Upper lobe of right lung (tissue), 1 donor: ENCODE results near the gene GLTPD2. TPM values are rescaled to one million over a fixed set of nuclear protein-coding genes. Genes with fewer than 3 reads are reported as not detected.

Experiments used
- ATAC-seq: fragments of 200-7000 bp; cut with Tn5 transposase; one replicate; pipeline ENCODE4 v1.9.1; 2020; ENCODE audit warnings: mild to moderate bottlenecking, moderate library complexity
- DNase-seq: peaks from one replicate; pipeline ENCODE4 v3.0.0-alpha.2; 2020
- H3K27ac ChIP-seq: fragments of 200-600 bp; one replicate; pipeline ENCODE4 v1.8.0; 2022
- H3K27me3 ChIP-seq: fragments of 200-600 bp; one replicate; pipeline ENCODE4 v1.8.0; 2022; ENCODE audit warnings: mild to moderate bottlenecking
- H3K36me3 ChIP-seq: fragments of 200-600 bp; one replicate; pipeline ENCODE4 v1.8.0; 2022
- H3K4me1 ChIP-seq: fragments of 200-600 bp; one replicate; pipeline ENCODE4 v1.8.0; 2022
- H3K4me3 ChIP-seq: fragments of 200-600 bp; one replicate; pipeline ENCODE4 v1.8.0; 2022; ENCODE audit warnings: mild to moderate bottlenecking
- H3K9me3 ChIP-seq: fragments of 200-600 bp; one replicate; pipeline ENCODE4 v1.8.0; 2022
- intact Hi-C: fragments of 100-400 bp; cut with DNase I; formaldehyde crosslinking; loops from one replicate; pipeline ENCODE4 v1.11.0; 2022
- total RNA-seq: library from RNA; stranded (reverse); fragmentation: NEBNext Ultra II Directional; extraction: Animal tissue kit (Norgen Biotek cat#: 25700); gene quantifications from one replicate; pipeline ENCODE4 v1.2.1, GENCODE V29; 2021
- TF ChIP-seq, protein P1 (sequence below): fragments of 200-600 bp; IDR thresholded peaks from one replicate; pipeline ENCODE4 v1.8.0; 2022; ENCODE audit warnings: antibody characterized with exemption
- donor health status: DM: no; HTN: yes; CAD: no; lungs with severe emphysema.

GLTPD2 gene
- total RNA-seq, 1 donor from 2014 or later, result not detected

DNA sequence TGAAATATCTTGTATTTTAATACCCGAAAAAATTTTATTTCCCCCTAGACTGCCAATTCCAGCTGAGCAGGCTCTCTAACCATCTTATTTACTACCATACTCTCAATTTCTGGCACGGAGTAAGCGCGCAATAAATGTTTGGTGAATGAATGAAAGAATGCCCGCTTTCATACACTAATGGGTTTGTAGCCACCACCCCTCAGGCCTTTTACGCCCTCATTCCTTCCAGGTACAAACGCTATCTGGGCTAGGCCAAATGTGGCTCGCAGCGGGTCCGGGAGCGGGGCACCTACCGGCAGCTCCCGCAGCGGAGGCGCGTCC lies 17.7 kb downstream of the GLTPD2 start:
- no peaks in the 10 kb centered on the region for H3K27me3 ChIP-seq
- peaks cover 18% of the 10 kb centered on the region for H3K4me1 ChIP-seq
- TF ChIP-seq, protein P1, sequence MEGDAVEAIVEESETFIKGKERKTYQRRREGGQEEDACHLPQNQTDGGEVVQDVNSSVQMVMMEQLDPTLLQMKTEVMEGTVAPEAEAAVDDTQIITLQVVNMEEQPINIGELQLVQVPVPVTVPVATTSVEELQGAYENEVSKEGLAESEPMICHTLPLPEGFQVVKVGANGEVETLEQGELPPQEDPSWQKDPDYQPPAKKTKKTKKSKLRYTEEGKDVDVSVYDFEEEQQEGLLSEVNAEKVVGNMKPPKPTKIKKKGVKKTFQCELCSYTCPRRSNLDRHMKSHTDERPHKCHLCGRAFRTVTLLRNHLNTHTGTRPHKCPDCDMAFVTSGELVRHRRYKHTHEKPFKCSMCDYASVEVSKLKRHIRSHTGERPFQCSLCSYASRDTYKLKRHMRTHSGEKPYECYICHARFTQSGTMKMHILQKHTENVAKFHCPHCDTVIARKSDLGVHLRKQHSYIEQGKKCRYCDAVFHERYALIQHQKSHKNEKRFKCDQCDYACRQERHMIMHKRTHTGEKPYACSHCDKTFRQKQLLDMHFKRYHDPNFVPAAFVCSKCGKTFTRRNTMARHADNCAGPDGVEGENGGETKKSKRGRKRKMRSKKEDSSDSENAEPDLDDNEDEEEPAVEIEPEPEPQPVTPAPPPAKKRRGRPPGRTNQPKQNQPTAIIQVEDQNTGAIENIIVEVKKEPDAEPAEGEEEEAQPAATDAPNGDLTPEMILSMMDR, result no peak
- intact Hi-C loops, result no loop called here
- H3K36me3 ChIP-seq, result no peaks in the 10 kb centered on the region
- H3K4me3 ChIP-seq, result peak overlapping the region; percentile 83
- H3K9me3 ChIP-seq, result no peaks in the 10 kb centered on the region
- DNase-seq (no peak), ATAC-seq (no peak)
- no peak overlapping the region for H3K27ac ChIP-seq

DNA sequence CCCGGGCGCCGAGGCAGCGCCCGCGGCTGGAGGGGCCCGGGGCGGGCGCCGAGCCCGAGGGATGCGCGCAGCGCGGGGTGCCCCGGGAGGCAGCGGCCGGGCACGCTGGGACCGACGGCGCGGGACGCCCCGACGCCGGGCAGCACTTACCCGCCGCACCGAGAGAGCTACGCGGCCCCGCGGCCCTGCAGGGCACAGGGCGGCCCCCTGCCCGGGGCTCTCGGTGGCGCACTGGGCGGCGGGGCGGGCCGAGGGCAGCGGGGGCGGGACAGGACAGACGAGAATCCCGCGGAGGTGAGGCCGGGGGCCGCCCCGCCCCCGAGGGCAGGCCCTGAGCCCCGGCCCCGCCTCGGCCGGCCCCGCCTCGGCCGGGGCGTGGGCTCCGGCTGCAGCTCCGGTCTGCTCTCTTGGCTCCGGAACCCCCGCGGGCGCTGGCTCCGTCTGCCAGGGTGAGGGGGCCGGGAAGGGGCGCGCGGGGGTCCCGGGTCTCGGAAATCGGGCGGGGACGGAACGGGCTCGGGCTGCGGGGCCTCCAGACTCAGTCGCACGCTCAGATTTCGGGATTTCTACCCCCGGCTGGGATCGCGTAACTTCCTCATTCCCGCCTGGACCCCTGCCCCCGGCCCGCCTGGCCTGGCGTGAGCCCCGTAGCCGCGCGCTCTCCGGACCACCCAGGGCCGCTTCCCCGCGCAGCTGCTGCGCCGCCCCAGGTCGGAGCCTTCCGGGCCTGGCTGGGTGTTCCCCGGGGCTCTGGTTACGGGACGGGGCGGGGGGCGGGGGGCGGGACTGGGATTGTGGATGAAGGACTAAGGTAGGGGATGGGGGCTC lies 18.2 kb downstream of the GLTPD2 start, which contains the start of gene PLD2:
PLD2 (plus strand) TSS at position 376 of the 828 bp plus-strand sequence. CDS start 621 bp downstream, outside the sequence.
- H3K27ac ChIP-seq, result peak within 1 kb of the TSS; percentile 81
- intact Hi-C loops, result no loop called here

DNA sequence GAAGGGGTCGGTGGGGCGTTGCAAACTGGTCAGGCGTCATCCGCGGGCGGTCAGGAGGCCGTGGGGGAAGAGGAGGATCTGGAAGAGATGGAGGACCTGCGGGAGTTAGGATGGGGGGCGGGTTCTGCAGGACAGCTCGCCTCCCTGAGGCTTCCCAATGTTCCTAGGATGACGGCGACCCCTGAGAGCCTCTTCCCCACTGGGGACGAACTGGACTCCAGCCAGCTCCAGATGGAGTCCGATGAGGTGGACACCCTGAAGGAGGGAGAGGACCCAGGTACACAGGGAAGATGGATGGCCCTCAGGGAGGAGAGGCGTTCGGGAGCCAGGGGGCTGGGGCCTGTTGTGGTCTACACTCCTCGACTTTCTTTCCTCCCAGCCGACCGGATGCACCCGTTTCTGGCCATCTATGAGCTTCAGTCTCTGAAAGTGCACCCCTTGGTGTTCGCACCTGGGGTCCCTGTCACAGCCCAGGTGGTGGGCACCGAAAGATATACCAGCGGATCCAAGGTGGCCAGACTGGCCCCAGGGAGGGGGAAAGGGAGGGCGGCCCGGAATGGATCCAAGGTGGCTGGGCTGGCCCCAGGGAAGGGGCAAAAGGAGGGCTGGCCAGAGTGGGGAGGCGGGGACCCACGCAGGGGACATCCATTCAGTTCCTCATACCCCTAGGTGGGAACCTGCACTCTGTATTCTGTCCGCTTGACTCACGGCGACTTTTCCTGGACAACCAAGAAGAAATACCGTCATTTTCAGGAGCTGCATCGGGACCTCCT lies 19.0 kb downstream of the GLTPD2 start:
- Histone ChIP-seq H3K27me3 (no peaks in the 10 kb centered on the region), H3K4me1 (peaks cover 18% of the 10 kb centered on the region), H3K36me3 (no peaks in the 10 kb centered on the region), H3K4me3 (peak overlapping the region; percentile 83), H3K9me3 (no peaks in the 10 kb centered on the region), H3K27ac (no peak overlapping the region)
- ATAC-seq (peak; percentile 1), DNase-seq (no peak)
- TF ChIP-seq, protein P1, result no peak
- intact Hi-C loops, result no loop called here

More for the DNA sequence above, 18.2 kb downstream of the GLTPD2 start, which contains the start of gene PLD2:
- H3K27me3 ChIP-seq, result no peaks in the 10 kb centered on the region
- H3K4me1 ChIP-seq, result peaks cover 18% of the 10 kb centered on the region
- H3K4me3 ChIP-seq, result peak within 1 kb of the TSS; percentile 83
- DNase-seq (peak; percentile 95), ATAC-seq (peak; percentile 99)
- no peaks in the 10 kb centered on the region for H3K36me3 ChIP-seq
- no peaks in the 10 kb centered on the region for H3K9me3 ChIP-seq
- TF ChIP-seq, protein P1, result no peak

DNA sequence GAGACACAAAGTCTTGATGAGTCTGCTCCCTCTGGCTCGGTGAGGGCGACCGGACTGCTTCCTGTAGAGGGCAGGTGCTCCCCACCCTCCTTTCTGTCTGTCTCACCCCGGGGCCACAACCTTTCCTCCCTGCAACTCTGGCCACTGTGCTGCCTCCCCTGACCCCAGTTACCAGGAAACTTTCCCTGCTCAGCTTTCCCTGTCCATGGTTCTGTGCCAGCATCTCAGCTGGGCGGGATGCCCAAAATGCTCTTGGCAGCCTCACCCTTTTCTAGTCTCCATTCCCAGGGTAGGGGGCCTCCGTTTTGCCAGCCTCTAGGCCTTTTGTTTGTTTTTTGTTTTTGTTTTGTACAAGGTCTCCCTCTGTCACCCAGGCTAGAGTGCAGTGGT lies 19.6 kb downstream of the GLTPD2 start:
- Histone ChIP-seq H3K27ac (no peak overlapping the region), H3K4me3 (peak overlapping the region; percentile 83), H3K36me3 (no peaks in the 10 kb centered on the region), H3K27me3 (no peaks in the 10 kb centered on the region), H3K9me3 (no peaks in the 10 kb centered on the region), H3K4me1 (peaks cover 18% of the 10 kb centered on the region)
- ATAC-seq, result no peak
- DNase-seq, result peak; percentile 71
- intact Hi-C loops, result no loop called here
- TF ChIP-seq, protein P1, result no peak

DNA sequence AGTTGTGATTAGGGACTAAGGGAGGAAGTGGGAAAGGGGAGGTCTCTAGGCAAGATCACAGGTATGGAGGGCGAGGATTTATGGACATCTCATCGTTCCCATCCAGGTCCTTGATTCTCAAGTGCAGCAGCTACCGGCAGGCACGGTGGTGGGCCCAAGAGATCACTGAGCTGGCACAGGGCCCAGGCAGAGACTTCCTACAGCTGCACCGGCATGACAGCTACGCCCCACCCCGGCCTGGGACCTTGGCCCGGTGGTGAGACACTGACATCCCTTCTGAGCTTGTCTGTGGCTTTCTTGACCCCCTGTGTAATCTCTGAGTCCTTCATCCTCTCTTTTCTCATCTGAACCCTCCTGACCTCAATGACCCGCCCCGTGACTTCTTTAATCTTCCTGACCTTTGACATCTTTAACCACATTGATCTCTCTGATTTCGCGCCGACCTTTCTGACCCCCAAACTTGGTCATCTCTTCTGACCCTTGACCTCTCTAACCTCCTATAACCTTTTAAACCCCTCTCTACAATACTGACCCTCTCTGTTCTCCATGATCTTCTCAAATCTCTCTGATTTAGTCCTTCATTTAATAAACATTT lies 22.0 kb downstream of the GLTPD2 start:
- intact Hi-C loops, result no loop called here
- Histone ChIP-seq H3K36me3 (peaks cover 9% of the 10 kb centered on the region), H3K27ac (no peak overlapping the region), H3K27me3 (no peaks in the 10 kb centered on the region), H3K9me3 (no peaks in the 10 kb centered on the region), H3K4me1 (peaks cover 18% of the 10 kb centered on the region), H3K4me3 (no peak overlapping the region)
- DNase-seq (no peak), ATAC-seq (no peak)
- TF ChIP-seq, protein P1, result no peak
